ENCODE measurements around the gene NDUFA8. TPM values are rescaled to one million over a fixed set of nuclear protein-coding genes. Genes with fewer than 3 reads are reported as not detected.
A peak's percentile ranks its signal among the peaks of the same experiment; 100 is the strongest.

The NDUFA8 gene
- total and polyA plus RNA-seq, 5 experiments from 2014 or later: 18.3 to 89.5 (median 63.1) TPM

- no peak for DNase-seq
- H3K27ac Mint-ChIP-seq: peak overlapping the region in 5 of 10 donors; percentile 3 to 75 (median 23)
- POLR2A ChIA-PET: no interaction called here
- peaks cover 9 to 30% (median 15%) of the 10 kb centered on the region in 5 donors for H3K27me3 Mint-ChIP-seq
- no peaks in the 10 kb centered on the region for H3K36me3 Mint-ChIP-seq
- H3K4me3 Mint-ChIP-seq: no peak overlapping the region
- H3K4me1 Mint-ChIP-seq: peaks cover 5 to 27% (median 18%) of the 10 kb centered on the region in 4 donors
- no peak for ATAC-seq
- H3K9me3 Mint-ChIP-seq: no peaks in the 10 kb centered on the region
These were observed 28.7 kb downstream of the NDUFA8 start for GRCh38 chr9:122130837-122131236.

GRCh38 chr9:122129969-122130368 is 29.6 kb downstream of the NDUFA8 start:
- Mint-ChIP-seq H3K27me3 (peaks cover 13 to 39% (median 22%) of the 10 kb centered on the region in 5 donors), H3K4me3 (no peak overlapping the region), H3K9me3 (no peaks in the 10 kb centered on the region), H3K36me3 (no peaks in the 10 kb centered on the region), H3K4me1 (peaks cover 9 to 31% (median 26%) of the 10 kb centered on the region in 4 donors), H3K27ac (peak overlapping the region in 3 of 10 donors; percentile 24 to 65 (median 59))
- POLR2A ChIA-PET: interaction anchor here (0.6 kb wide), 1 partner anchor 16 kb away, joined by 7 read pairs; no protein-coding TSS in a partner anchor
- ATAC-seq: no peak
- no peak for DNase-seq

- H3K36me3 Mint-ChIP-seq: no peaks in the 10 kb centered on the region
- ATAC-seq: no peak
- POLR2A ChIA-PET: interaction anchor here (1.3 to 4.7 kb wide), 2 partner anchors 30 to 218 kb away, joined by 3 to 22 read pairs; partner anchors contain the start of genes MORN5 and NDUFA8
- no peak for DNase-seq
- peak overlapping the region in 2 of 10 donors; percentile 65 to 73 for H3K27ac Mint-ChIP-seq
- H3K4me3 Mint-ChIP-seq: peak overlapping the region in 1 of 10 donors; percentile 1
- H3K27me3 Mint-ChIP-seq: peaks cover 13 to 49% (median 30%) of the 10 kb centered on the region in 5 donors
- H3K4me1 Mint-ChIP-seq: peaks cover 9 to 35% (median 28%) of the 10 kb centered on the region in 4 donors
- H3K9me3 Mint-ChIP-seq: no peaks in the 10 kb centered on the region
These were observed 30.6 kb downstream of the NDUFA8 start for GRCh38 chr9:122128969-122129343.

- peak; percentile 56 to 63 for ATAC-seq
- Mint-ChIP-seq H3K9me3 (no peaks in the 10 kb centered on the region), H3K27me3 (peaks cover 13 to 51% (median 30%) of the 10 kb centered on the region in 5 donors), H3K27ac (peak overlapping the region in 5 of 10 donors; percentile 46 to 73 (median 65)), H3K4me1 (peaks cover 9 to 35% (median 28%) of the 10 kb centered on the region in 4 donors), H3K36me3 (no peaks in the 10 kb centered on the region), H3K4me3 (peak overlapping the region in 7 of 10 donors; percentile 5 to 78 (median 39))
- POLR2A ChIA-PET: interaction anchor here (0.5 to 4.7 kb wide), 5 partner anchors 31 to 222 kb away, joined by 3 to 22 read pairs (median 4); partner anchors contain the start of genes MORN5 and NDUFA8
- DNase-seq: peak in 4 of 10 donors; percentile 14 to 72 (median 24)
These were observed 31.3 kb downstream of the NDUFA8 start for GRCh38 chr9:122128007-122128968.

GRCh38 chr9:122127396-122127798 is 32.2 kb downstream of the NDUFA8 start:
- ATAC-seq (peak in 1 of 2 donors; percentile 22), DNase-seq (peak in 1 of 10 donors; percentile 65)
- Mint-ChIP-seq H3K27me3 (peaks cover 13 to 51% (median 30%) of the 10 kb centered on the region in 5 donors), H3K36me3 (no peaks in the 10 kb centered on the region), H3K4me3 (peak overlapping the region in 5 of 10 donors; percentile 5 to 77 (median 26)), H3K9me3 (no peaks in the 10 kb centered on the region), H3K4me1 (peaks cover 9 to 36% (median 29%) of the 10 kb centered on the region in 4 donors), H3K27ac (peak overlapping the region in 4 of 10 donors; percentile 24 to 73 (median 56))
- POLR2A ChIA-PET: interaction anchor here (0.5 to 4.7 kb wide), 4 partner anchors 31 to 223 kb away, joined by 3 to 22 read pairs (median 12); no protein-coding TSS in a partner anchor

GRCh38 chr9:122126331-122127261 is 33.0 kb downstream of the NDUFA8 start:
- POLR2A ChIA-PET: interaction anchor here (1.4 to 4.7 kb wide), 4 partner anchors 32 to 224 kb away, joined by 3 to 22 read pairs (median 12); no protein-coding TSS in a partner anchor
- peaks cover 9 to 36% (median 29%) of the 10 kb centered on the region in 4 donors for H3K4me1 Mint-ChIP-seq
- ATAC-seq (no peak), DNase-seq (peak in 1 of 10 donors; percentile 61)
- peaks cover 10 to 45% (median 26%) of the 10 kb centered on the region in 5 donors for H3K27me3 Mint-ChIP-seq
- H3K27ac Mint-ChIP-seq: peak overlapping the region in 7 of 10 donors; percentile 28 to 85 (median 51)
- H3K9me3 Mint-ChIP-seq: no peaks in the 10 kb centered on the region
- peak overlapping the region; percentile 65 to 83 (median 76) for H3K4me3 Mint-ChIP-seq
- H3K36me3 Mint-ChIP-seq: no peaks in the 10 kb centered on the region

- Mint-ChIP-seq H3K9me3 (no peaks in the 10 kb centered on the region), H3K36me3 (no peaks in the 10 kb centered on the region), H3K27me3 (peaks cover 10 to 43% (median 24%) of the 10 kb centered on the region in 5 donors), H3K27ac (peak overlapping the region in 5 of 10 donors; percentile 40 to 66 (median 51)), H3K4me3 (peak overlapping the region in 9 of 10 donors; percentile 58 to 83 (median 81)), H3K4me1 (peaks cover 9 to 36% (median 29%) of the 10 kb centered on the region in 4 donors)
- POLR2A ChIA-PET: interaction anchor here (0.5 to 4.7 kb wide), 5 partner anchors 33 to 787 kb away, joined by 3 to 22 read pairs (median 4); partner anchors contain the start of gene ZBTB6
- DNase-seq: peak in 1 of 10 donors; percentile 58
- ATAC-seq: peak; percentile 4 to 6
These were observed 33.9 kb downstream of the NDUFA8 start for GRCh38 chr9:122125509-122126330.

- Mint-ChIP-seq H3K36me3 (no peaks in the 10 kb centered on the region), H3K4me3 (peak overlapping the region; percentile 40 to 81 (median 62)), H3K4me1 (peaks cover 9 to 36% (median 29%) of the 10 kb centered on the region in 4 donors), H3K9me3 (no peaks in the 10 kb centered on the region), H3K27me3 (peaks cover 10 to 43% (median 22%) of the 10 kb centered on the region in 5 donors), H3K27ac (peak overlapping the region in 4 of 10 donors; percentile 9 to 67 (median 44))
- POLR2A ChIA-PET: interaction anchor here (0.5 to 4.7 kb wide), 3 partner anchors 222 to 788 kb away, joined by 3 to 22 read pairs (median 21); partner anchors contain the start of gene ZBTB6
- DNase-seq (peak; percentile 59 to 89 (median 76)), ATAC-seq (peak; percentile 78 to 81)
These were observed 34.4 kb downstream of the NDUFA8 start for GRCh38 chr9:122125158-122125508.

GRCh38 chr9:122124528-122124927 is 35.1 kb downstream of the NDUFA8 start:
- Mint-ChIP-seq H3K27ac (peak overlapping the region in 1 of 10 donors; percentile 41), H3K4me3 (no peak overlapping the region), H3K27me3 (peaks cover 10 to 38% (median 22%) of the 10 kb centered on the region in 5 donors), H3K9me3 (no peaks in the 10 kb centered on the region), H3K4me1 (peaks cover 9 to 36% (median 28%) of the 10 kb centered on the region in 4 donors), H3K36me3 (no peaks in the 10 kb centered on the region)
- peak in 1 of 10 donors; percentile 34 for DNase-seq
- ATAC-seq: no peak
- POLR2A ChIA-PET: interaction anchor here (1.1 to 4.7 kb wide), 2 partner anchors 223 to 226 kb away, joined by 3 to 22 read pairs; no protein-coding TSS in a partner anchor

- peak overlapping the region in 1 of 10 donors; percentile 41 for H3K27ac Mint-ChIP-seq
These were observed 35.5 kb downstream of the NDUFA8 start for GRCh38 chr9:122124048-122124447.

More at GRCh38 chr9:122124048-122124447, 35.5 kb downstream of the NDUFA8 start:
- POLR2A ChIA-PET: interaction anchor here (1.1 kb wide), 1 partner anchor 226 kb away, joined by 3 read pairs; no protein-coding TSS in a partner anchor
- Mint-ChIP-seq H3K36me3 (no peaks in the 10 kb centered on the region), H3K9me3 (no peaks in the 10 kb centered on the region), H3K27me3 (peaks cover 10 to 34% (median 22%) of the 10 kb centered on the region in 5 donors), H3K4me3 (no peak overlapping the region), H3K4me1 (peaks cover 9 to 36% (median 28%) of the 10 kb centered on the region in 4 donors)
- no peak for DNase-seq
- no peak for ATAC-seq
